Endothelial cell (in vitro differentiated cells): ENCODE data around the gene UBN2. TPM values are rescaled to one million over a fixed set of nuclear protein-coding genes. Genes with fewer than 3 reads are reported as not detected.
"Not testable (repeated sequence)": the region's sequence is repeated elsewhere in the genome, so short reads cannot be mapped to it uniquely, and the experiment has no call there.

ENCODE experiments used
- DNase-seq: peaks from one replicate; pipeline ENCODE4 v3.0.0; 2021; ENCODE audit warnings: low spot score
- H3K27ac Mint-ChIP-seq: one replicate; pipeline ENCODE4 v1.8.0; 2021; ENCODE audit warnings: mixed read lengths, inconsistent platforms; ENCODE audit not compliant: unreplicated experiment
- H3K27me3 Mint-ChIP-seq: one replicate; pipeline ENCODE4 v1.8.0; 2021; ENCODE audit warnings: mild to moderate bottlenecking, moderate library complexity, mixed read lengths, inconsistent platforms; ENCODE audit not compliant: unreplicated experiment
- H3K36me3 Mint-ChIP-seq: one replicate; pipeline ENCODE4 v1.8.0; 2021; ENCODE audit warnings: mild to moderate bottlenecking, low read depth, mixed read lengths, inconsistent platforms; ENCODE audit not compliant: unreplicated experiment
- H3K4me1 Mint-ChIP-seq: one replicate; pipeline ENCODE4 v1.8.0; 2021; ENCODE audit warnings: mild to moderate bottlenecking, mixed read lengths, inconsistent platforms; ENCODE audit not compliant: unreplicated experiment
- H3K4me3 Mint-ChIP-seq: one replicate; pipeline ENCODE4 v1.8.0; 2021; ENCODE audit warnings: mild to moderate bottlenecking, mixed read lengths, inconsistent platforms; ENCODE audit not compliant: unreplicated experiment
- H3K9me3 Mint-ChIP-seq: one replicate; pipeline ENCODE4 v1.8.0; 2021; ENCODE audit warnings: mixed read lengths, inconsistent platforms; ENCODE audit not compliant: unreplicated experiment
- total RNA-seq: library from RNA; stranded (reverse); fragmentation: NEBNext Ultra II Directional; extraction: Animal tissue kit (Norgen Biotek cat#: 25700); gene quantifications from one replicate; pipeline ENCODE4 v1.2.1, GENCODE V29; 2021; ENCODE audit not compliant: unreplicated experiment
- TF ChIP-seq, protein P1 (sequence below): fragments of 200-600 bp; sonication (generic); IDR thresholded peaks from one replicate; pipeline ENCODE4 v1.5.0; 2021; ENCODE audit warnings: antibody characterized with exemption; ENCODE audit not compliant: unreplicated experiment

UBN2 gene
- total RNA-seq, 1 donor from 2014 or later: 22.2 TPM

DNA sequence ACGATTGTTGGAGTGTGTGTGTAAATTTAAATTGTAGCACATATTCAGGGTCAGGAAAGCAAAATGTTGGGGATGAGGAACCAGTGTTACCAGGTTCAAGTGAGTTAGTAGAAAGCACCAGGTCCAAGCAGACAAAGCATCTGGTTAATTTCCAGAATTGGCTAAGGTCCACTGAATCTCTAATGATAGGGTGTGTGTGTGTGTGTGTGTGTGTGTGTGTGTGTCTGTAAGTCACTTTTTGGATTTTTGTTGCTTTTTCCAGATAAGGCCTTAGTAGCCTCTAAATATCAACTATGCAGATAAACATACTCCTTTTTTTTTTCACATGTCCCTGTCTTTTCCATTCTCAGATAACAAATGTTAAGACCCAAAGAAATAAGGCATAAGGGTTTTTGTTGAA lies 73.5 kb downstream of the UBN2 start:
- TF ChIP-seq, protein P1, sequence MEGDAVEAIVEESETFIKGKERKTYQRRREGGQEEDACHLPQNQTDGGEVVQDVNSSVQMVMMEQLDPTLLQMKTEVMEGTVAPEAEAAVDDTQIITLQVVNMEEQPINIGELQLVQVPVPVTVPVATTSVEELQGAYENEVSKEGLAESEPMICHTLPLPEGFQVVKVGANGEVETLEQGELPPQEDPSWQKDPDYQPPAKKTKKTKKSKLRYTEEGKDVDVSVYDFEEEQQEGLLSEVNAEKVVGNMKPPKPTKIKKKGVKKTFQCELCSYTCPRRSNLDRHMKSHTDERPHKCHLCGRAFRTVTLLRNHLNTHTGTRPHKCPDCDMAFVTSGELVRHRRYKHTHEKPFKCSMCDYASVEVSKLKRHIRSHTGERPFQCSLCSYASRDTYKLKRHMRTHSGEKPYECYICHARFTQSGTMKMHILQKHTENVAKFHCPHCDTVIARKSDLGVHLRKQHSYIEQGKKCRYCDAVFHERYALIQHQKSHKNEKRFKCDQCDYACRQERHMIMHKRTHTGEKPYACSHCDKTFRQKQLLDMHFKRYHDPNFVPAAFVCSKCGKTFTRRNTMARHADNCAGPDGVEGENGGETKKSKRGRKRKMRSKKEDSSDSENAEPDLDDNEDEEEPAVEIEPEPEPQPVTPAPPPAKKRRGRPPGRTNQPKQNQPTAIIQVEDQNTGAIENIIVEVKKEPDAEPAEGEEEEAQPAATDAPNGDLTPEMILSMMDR: no peak
- no peaks in the 10 kb centered on the region for H3K36me3 Mint-ChIP-seq
- H3K4me3 Mint-ChIP-seq: no peak overlapping the region
- no peak for DNase-seq
- no peaks in the 10 kb centered on the region for H3K9me3 Mint-ChIP-seq
- no peak overlapping the region for H3K27ac Mint-ChIP-seq
- no peaks in the 10 kb centered on the region for H3K27me3 Mint-ChIP-seq
- H3K4me1 Mint-ChIP-seq: peaks cover 18% of the 10 kb centered on the region

DNA sequence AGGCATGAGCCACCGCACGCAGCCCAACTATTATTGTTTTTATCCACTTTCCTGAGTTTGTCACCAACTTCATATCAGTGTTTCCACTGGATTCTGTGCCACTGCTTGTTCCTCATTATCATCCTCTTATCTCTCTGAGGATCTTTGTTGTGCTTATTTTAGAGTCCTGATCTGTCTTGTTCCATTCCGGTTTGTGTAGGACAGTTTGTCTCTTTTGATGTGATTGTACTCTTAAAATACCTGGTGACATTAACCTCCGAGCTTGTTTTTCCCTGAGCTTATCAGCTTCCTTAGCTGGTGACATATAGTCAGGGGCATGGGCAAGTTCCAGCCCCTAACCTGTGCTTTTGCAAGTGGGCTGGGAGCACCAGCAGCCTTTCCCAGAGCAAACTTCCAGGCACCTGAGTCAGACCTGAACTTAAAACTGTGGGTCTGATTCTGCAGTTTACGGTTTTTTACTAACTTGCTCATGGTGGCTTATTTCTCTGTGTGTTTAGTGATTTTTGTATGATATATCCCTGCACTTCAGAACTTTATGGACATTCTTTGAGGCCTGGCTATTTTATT lies 87.0 kb downstream of the UBN2 start:
- TF ChIP-seq, protein P1: no peak
- H3K36me3 Mint-ChIP-seq: no peaks in the 10 kb centered on the region
- no peak for DNase-seq
- H3K4me3 Mint-ChIP-seq: no peak overlapping the region
- H3K27ac Mint-ChIP-seq: no peak overlapping the region
- no peaks in the 10 kb centered on the region for H3K9me3 Mint-ChIP-seq
- H3K27me3 Mint-ChIP-seq: no peaks in the 10 kb centered on the region
- H3K4me1 Mint-ChIP-seq: no peaks in the 10 kb centered on the region

DNA sequence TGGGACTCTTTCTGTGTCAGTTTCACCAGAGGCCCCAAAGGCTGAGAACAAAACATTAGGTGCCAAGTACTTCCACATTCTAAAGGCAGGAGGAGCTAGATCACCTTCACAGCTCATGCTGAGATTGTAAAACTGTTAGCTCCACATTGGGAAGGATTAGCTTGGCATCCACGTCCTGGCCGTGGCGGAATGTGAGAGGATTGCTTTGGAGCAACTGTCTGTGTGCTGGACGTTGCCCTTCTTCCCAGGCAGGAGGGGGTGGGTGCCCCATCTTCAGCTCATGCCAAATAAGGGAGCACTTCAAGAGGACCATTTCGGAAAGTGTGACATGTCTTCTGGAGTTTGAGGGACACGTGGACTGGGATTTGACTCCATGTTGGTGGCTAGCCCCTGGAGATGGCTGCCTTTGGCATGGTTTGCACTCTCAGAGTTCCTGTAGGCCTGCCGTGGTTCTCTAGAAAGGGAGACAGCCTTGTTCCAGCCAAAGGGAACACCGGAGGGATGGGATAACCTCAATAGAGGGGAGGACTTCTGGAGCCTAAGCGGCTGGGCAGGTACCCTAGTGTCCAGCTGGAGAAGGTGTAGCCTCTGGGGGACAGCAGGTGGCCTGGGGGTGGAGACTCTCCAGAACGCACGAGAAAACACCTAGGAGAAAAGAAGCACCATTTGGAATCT lies 90.2 kb downstream of the UBN2 start:
- no peak overlapping the region for H3K27ac Mint-ChIP-seq
- DNase-seq: no peak

DNA sequence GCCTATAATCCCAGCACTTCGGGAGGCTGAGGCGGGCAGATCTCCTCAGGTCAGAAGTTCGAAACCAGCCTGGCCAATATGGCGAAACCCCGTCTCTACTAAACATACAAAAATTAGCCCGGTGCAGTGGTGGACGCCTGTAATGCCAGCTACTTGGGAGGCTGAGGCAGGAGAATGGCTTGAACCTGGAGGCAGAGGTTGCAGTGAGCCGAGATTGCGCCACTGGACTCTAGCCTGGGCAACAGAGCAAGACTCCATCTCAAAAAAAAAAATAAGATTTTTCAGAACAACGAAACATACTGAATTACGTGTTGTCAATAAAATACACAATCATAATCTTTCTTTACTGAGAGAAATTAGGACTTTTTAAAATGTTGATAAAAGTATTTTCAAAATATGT lies 93.7 kb downstream of the UBN2 start:
- not testable (repeated sequence) for H3K9me3 Mint-ChIP-seq, H3K4me3 Mint-ChIP-seq, H3K27ac Mint-ChIP-seq, DNase-seq, H3K27me3 Mint-ChIP-seq, H3K36me3 Mint-ChIP-seq, H3K4me1 Mint-ChIP-seq

More for the DNA sequence above, 90.2 kb downstream of the UBN2 start:
- H3K4me3 Mint-ChIP-seq: no peak overlapping the region
- TF ChIP-seq, protein P1: no peak
- no peaks in the 10 kb centered on the region for H3K4me1 Mint-ChIP-seq
- H3K36me3 Mint-ChIP-seq: no peaks in the 10 kb centered on the region
- H3K27me3 Mint-ChIP-seq: no peaks in the 10 kb centered on the region
- no peaks in the 10 kb centered on the region for H3K9me3 Mint-ChIP-seq

DNA sequence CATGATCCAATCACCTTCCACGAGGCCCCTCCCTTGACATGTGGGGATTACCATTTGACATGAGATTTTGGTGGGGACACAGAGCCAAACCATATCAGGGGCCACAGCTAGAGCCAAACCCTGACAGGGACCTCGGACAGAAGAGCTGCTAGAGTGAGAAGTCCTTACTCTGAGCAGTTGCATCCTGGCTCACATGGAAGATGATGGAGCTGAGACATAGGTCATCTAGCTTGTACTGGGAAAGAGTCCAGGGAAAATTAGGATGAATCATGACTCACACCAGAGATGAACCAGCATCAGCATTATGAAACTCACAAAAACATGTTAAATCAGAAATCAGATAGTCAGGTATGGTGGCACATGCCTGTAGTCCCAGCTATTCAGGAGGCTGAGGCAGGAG lies 97.3 kb downstream of the UBN2 start:
- H3K36me3 Mint-ChIP-seq: no peaks in the 10 kb centered on the region
- no peak overlapping the region for H3K4me3 Mint-ChIP-seq
- H3K27me3 Mint-ChIP-seq: peaks cover 2% of the 10 kb centered on the region
- H3K4me1 Mint-ChIP-seq: no peaks in the 10 kb centered on the region
- no peaks in the 10 kb centered on the region for H3K9me3 Mint-ChIP-seq
- DNase-seq: no peak
- TF ChIP-seq, protein P1: no peak
- no peak overlapping the region for H3K27ac Mint-ChIP-seq
